HepG2 (cell line): Measurements from ENCODE around the gene CACNG1.

Experiments used
- PHF21A ChIP-seq: sonication (generic); formaldehyde crosslinking; IDR thresholded peaks from 2 replicates; pipeline ENCODE4 v1.5.0; 2020; ENCODE audit warnings: mild to moderate bottlenecking, missing genetic modification reagents
- RBFOX2 ChIP-seq: fragments of 200-400 bp; formaldehyde crosslinking; IDR thresholded peaks from 2 replicates; pipeline ENCODE4 v1.6.1; 2017; ENCODE audit warnings: low read depth, mild to moderate bottlenecking, low read length
- ZNF280D ChIP-seq: sonication (generic); formaldehyde crosslinking; IDR thresholded peaks from 2 replicates; pipeline ENCODE4 v1.5.1; 2020; ENCODE audit warnings: mild to moderate bottlenecking, missing genetic modification reagents
- TF ChIP-seq, protein P1 (sequence below): sonication (generic); formaldehyde crosslinking; conservative IDR thresholded peaks from 2 replicates; pipeline ENCODE4 v1.4.0; 2020; ENCODE audit warnings: missing genetic modification reagents
- TF ChIP-seq, protein P2 (sequence below): sonication (generic); formaldehyde crosslinking; IDR thresholded peaks from 2 replicates; pipeline ENCODE4 v1.5.0; 2020; ENCODE audit warnings: mild to moderate bottlenecking, missing genetic modification reagents, moderate library complexity

DNA sequence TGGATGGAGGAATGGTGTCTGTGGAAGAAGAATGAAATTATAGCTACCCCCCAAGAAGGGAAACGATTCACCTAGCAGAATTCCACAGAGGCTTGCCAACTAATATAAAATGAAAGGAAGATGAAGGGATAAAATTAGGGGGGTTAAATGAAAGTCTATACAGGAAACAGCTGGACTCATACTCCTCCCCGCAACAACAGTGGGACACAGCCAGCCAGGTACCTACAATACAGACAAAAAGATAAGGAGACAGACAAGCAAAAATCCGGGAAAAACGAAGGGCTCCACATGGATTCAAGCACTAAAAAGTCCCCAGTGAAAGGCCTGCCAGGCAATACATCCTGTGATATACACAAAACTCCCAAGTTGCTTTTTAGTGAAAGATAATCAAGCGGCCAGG is 47.9 kb downstream of the CACNG1 start:
- TF ChIP-seq, protein P1, sequence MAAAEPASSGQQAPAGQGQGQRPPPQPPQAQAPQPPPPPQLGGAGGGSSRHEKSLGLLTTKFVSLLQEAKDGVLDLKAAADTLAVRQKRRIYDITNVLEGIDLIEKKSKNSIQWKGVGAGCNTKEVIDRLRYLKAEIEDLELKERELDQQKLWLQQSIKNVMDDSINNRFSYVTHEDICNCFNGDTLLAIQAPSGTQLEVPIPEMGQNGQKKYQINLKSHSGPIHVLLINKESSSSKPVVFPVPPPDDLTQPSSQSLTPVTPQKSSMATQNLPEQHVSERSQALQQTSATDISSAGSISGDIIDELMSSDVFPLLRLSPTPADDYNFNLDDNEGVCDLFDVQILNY (CRISPR knock-in tag), result no peak
- TF ChIP-seq, protein P2, sequence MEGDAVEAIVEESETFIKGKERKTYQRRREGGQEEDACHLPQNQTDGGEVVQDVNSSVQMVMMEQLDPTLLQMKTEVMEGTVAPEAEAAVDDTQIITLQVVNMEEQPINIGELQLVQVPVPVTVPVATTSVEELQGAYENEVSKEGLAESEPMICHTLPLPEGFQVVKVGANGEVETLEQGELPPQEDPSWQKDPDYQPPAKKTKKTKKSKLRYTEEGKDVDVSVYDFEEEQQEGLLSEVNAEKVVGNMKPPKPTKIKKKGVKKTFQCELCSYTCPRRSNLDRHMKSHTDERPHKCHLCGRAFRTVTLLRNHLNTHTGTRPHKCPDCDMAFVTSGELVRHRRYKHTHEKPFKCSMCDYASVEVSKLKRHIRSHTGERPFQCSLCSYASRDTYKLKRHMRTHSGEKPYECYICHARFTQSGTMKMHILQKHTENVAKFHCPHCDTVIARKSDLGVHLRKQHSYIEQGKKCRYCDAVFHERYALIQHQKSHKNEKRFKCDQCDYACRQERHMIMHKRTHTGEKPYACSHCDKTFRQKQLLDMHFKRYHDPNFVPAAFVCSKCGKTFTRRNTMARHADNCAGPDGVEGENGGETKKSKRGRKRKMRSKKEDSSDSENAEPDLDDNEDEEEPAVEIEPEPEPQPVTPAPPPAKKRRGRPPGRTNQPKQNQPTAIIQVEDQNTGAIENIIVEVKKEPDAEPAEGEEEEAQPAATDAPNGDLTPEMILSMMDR, result no peak
- TF ChIP-seq ZNF280D (CRISPR knock-in tag) (no peak), RBFOX2 (no peak), PHF21A (CRISPR knock-in tag) (no peak)
